ENCODE data around the gene GTPBP1.
A peak's percentile ranks its signal among the peaks of the same experiment; 100 is the strongest.

Gene GTPBP1

GRCh38 chr22:38761202-38762162 is 55.7 kb downstream of the GTPBP1 start:
- DNase-seq = no peak

DNA sequence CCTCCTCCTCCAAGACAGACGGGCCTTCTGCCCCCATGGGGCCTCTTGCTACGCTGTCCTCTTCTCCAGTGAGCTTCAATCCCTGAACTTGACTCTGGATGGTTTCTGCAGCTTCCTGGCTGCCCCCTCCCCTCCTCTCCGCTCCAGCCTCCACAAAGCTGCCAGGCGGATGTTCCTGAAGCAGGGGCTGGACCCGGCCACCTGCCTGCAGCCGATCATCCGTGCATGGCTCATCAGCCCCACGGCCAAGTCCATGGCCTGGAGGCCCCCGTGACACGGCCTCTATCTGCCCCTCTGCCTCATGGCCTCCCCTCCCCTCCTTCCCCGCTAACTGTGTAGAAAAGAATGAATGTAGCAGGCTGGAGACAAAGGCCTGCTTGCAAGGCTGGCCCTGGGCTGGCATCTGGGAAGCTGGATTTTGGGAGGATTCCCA is 56.8 kb downstream of the GTPBP1 start:
- DNase-seq = peak; percentile 19

GRCh38 chr22:38766076-38766777 is 60.5 kb downstream of the GTPBP1 start:
- DNase-seq = peak; percentile 52

DNA sequence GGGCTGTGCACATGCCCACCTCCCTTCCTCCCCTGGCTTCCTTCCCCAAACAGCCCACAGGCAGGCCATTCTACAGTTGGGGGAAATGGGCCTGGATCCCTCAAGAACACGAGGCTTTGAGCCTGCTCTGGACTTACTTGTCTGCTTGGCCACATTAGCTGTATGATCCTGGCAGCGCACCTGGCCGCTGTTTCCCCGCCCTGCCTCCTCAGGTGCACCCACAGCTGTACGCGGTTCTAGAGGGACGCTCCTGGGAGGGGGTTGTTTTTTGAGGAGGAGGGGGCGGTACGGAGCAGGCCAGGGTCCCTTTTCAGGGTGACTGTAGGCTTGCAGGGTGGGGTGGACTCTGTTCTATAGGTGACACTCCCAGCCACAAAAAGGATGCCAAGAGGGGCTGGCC is 61.6 kb downstream of the GTPBP1 start:
- no peak for DNase-seq

- DNase-seq = no peak
These were observed 62.3 kb downstream of the GTPBP1 start for GRCh38 chr22:38768036-38768435.

- no peak for DNase-seq
These were observed 64.7 kb downstream of the GTPBP1 start for GRCh38 chr22:38770257-38770949.

DNA sequence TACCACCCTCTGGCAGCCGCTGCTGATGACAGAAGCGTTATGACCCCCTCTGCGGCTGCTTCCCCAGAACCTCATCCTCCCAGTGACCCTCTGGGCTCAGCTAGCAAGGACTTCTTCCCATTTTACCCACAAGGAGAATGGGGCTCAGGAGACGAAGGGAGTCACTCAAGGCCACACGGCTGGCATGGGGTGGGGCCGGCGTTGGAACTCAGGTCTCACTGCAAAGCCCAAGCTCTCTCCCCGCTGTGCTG is 66.8 kb downstream of the GTPBP1 start:
- no peak for DNase-seq

GRCh38 chr22:38773363-38773946 is 67.7 kb downstream of the GTPBP1 start:
- no peak for DNase-seq

GRCh38 chr22:38774496-38775166 is 68.9 kb downstream of the GTPBP1 start:
- no peak for DNase-seq

- DNase-seq = no peak
These were observed 69.9 kb downstream of the GTPBP1 start for GRCh38 chr22:38775656-38776055.

DNA sequence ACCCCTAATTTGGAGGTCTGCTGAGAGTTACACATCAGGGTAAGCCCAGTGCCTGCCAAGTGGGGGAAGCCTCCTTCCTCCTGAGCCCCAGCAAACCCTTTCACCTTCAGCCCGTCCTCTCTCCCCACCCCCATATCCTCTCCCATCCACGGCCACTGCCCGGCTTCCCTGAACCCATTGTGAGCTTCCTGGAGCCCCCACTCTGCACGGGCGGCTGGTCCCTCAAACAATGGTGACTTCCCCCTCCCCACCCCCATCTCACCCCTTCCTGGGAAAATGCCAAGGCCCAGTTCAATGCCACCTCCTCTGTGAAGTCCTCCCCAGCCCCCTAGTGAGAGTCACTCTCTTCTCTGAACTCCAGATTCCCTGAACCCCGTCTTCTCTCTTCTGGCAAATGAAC is 70.3 kb downstream of the GTPBP1 start:
- DNase-seq = no peak

- no peak for DNase-seq
These were observed 71.4 kb downstream of the GTPBP1 start for GRCh38 chr22:38777087-38777671.

DNA sequence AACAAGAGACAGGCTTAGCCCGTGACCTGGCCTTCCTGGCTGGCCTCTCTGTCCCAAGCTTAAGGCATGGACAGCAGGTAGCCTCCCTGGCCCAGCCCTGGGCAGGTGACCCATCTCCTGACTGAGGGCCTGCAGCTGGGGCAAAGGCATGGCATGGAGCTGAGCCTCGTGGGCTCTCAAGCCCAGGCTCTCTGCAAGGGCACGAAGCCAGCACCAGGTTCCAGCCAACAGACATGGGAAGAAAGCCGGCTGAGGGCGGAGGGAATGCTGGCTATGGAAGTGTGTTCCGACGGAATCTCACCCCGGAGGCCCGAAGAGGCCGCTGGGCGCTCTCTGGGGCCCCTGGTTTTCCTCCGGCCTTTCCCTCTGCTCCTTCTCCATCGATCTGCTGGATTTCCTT is 75.3 kb downstream of the GTPBP1 start:
- DNase-seq = no peak

GRCh38 chr22:38782402-38783094 is 76.8 kb downstream of the GTPBP1 start:
- DNase-seq = no peak
